Amniotic epithelial cell (primary cell): ENCODE measurements around the gene RNU7-1.

Experiments
- DNase-seq: peaks from one replicate; pipeline ENCODE4 v3.0.0-alpha.2; 2010; ENCODE audit warnings: low read depth

The RNU7-1 gene

DNA sequence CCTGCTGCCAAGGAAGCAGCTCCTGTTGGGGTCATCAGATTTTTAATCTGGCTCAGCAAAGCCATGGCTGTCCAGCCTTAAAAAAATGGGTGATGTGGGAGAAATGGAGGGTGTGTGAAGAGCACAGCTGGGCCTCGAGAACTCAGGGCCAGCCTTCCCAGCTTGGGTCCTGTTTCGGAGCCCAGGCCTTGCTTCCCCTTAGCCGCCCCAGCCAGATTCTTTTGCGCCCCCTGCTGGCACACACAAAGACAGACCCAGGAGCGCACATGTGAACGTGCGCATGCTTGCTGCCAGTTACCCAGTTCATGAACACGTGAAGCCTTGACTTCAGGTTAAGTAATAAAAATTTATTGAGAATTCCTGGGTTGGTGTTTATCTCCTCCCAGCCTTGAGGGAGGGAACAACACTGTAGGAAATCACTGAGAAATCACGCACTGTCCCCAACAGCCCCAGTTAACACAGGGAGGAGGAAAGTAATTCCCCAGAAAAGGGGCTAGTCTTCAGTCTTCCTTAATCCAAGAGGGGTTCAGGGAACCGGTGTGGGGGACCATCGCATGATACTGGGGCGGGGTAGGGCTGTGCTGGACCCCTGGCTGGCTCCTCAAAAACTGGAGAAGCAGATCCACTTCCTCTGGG is 21.5 kb downstream of the RNU7-1 start:
- peak; percentile 86 for DNase-seq

GRCh38 chr12:6965714-6966113 is 22.1 kb downstream of the RNU7-1 start:
- no peak for DNase-seq

DNA sequence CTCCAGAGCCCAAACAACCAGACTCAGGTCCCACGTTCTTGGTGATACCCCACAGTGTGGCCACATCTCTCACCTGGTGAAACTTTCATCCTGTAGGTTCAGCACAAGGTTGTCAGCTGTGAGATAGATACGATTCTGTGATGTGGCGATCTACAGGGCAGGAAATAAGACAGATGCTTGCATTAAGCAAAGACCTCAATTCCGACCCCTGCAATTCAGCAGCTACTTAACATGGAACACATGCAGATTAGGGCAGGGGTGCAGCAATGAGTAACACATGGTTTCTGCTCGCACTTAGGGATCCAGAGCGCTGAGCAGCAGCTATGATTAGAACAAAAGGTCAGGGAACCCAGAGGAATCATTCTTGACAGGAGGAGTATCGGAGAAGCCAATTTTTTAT is 22.7 kb downstream of the RNU7-1 start:
- DNase-seq: no peak

DNA sequence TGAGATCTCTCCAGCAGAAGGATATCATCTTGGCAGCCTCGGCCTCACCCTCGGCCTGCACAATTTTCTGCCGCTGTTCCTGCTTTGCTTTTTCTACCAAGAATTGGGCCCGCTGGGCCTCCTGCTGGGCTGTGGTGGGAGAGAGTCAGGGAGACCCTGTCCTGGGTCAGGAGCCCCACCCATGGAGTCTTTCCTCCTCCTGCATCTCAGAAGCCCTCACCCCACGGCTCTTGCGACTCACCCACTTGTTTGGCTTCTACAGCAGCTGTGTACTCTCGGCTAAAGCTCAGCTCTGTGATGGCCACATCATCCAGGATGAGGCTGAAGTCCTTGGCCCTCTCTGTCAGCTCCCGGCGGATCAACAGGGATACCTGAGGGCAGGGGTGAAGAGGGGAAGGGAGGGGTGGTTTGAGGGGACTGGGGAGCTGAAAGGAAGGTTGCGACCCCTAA is 24.1 kb downstream of the RNU7-1 start:
- DNase-seq: no peak

DNA sequence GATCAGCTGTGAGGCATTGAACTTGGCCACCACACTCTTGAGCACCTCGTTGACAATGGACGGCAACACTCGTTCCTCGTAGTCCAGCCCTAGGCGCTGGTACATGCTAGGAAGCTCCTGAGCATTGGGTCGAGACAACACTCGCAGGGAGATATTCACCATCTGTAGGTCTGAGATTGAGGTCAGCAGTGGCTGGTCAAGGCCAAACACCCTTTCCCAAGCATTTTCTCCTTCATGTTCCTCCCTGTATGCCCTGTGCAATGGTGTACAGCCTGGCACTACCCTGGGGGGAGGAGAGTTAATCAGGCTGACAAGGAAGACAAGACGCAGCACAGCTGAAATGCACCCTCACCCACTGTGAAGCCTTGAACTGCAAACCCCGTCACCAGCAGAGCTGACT is 24.8 kb downstream of the RNU7-1 start:
- no peak for DNase-seq

DNA sequence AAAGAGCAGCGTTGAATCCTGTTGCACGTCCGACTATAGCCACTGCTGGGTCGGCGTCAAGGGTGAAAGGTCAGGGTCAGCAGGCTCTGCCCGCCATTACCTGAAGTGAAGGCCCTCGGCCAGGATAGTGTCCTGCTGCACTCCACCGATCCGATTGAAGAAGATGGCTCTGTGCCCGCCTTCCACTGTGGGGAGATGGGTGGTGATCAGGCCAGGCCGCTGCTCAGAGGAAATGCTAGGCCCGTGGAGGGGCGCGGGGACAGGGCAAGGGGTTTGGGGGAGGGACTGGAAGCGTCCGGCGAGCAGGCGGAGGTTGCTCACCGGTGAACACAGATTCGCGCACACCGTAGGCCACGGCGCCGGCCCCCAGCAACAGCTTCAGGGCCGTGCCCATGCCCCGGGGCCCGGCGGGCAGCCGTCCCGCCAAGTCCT is 26.5 kb downstream of the RNU7-1 start:
- DNase-seq: no peak

- DNase-seq: no peak
These were observed 30.6 kb downstream of the RNU7-1 start for GRCh38 chr12:6974180-6974579.

GRCh38 chr12:6975297-6976032 is 31.8 kb downstream of the RNU7-1 start:
- DNase-seq: no peak

GRCh38 chr12:6977653-6978052 is 34.0 kb downstream of the RNU7-1 start:
- DNase-seq: no peak

DNA sequence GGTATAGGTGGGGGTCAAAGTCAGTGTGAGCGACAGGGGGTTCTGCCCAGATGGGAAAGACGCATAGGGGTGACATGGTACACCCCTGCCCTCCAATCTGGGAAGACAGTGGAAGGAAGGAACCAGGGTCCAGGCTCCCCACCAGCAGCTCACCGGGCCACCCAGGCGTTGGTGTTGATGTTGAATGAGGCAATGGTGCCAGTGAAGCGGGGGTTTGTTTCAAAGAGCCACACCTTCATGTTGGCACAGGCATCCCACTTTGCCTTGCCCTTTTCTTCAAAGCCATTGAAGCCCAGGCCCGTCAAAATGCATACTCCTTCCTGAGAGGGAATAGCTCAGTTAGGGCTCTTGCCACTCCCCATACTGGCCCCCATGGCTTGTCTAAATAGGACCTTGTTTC is 34.6 kb downstream of the RNU7-1 start:
- no peak for DNase-seq

- no peak for DNase-seq
These were observed 35.0 kb downstream of the RNU7-1 start for GRCh38 chr12:6978611-6979011.

DNA sequence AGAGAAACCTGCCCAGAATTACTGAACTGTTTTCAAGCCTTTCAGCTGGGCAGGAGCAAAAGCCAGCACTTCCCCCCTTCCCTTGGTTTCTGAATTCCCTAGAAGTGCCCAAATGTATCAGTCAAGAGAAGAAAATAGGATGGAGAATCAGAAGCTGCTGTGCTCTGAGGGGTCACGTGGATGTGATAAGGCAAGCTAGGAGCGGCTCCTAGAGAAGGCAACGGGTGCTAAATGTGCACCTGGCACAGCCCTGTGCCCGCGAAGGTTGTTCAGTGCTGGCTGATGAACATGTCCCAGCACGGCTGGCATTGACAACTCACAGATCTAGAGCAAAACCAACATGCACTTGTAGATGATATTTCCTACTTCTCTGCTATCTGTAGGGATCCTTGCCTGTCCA is 35.4 kb downstream of the RNU7-1 start:
- DNase-seq: no peak

- DNase-seq: no peak
These were observed 35.8 kb downstream of the RNU7-1 start for GRCh38 chr12:6979453-6979852.

GRCh38 chr12:6980075-6980474 is 36.5 kb downstream of the RNU7-1 start:
- DNase-seq: no peak

DNA sequence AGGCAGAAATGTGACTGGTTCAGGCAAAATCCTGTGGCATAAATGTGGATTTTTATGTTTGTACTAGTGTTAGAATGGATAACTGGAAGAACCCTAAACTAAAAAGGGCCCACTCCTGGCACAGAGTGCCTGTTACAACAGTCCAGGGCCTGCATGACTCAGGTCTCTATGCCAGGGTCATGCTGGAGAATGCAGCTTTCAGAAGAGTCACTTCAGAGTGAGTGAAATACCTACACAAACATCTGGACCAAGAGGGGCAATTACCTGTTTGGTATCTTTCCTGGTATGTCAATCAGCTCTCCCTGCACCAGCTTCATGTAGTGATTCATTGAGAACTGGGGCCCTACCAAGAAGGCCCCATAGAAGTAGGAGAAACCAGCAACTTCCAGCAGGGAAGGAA is 37.1 kb downstream of the RNU7-1 start:
- DNase-seq: no peak

DNA sequence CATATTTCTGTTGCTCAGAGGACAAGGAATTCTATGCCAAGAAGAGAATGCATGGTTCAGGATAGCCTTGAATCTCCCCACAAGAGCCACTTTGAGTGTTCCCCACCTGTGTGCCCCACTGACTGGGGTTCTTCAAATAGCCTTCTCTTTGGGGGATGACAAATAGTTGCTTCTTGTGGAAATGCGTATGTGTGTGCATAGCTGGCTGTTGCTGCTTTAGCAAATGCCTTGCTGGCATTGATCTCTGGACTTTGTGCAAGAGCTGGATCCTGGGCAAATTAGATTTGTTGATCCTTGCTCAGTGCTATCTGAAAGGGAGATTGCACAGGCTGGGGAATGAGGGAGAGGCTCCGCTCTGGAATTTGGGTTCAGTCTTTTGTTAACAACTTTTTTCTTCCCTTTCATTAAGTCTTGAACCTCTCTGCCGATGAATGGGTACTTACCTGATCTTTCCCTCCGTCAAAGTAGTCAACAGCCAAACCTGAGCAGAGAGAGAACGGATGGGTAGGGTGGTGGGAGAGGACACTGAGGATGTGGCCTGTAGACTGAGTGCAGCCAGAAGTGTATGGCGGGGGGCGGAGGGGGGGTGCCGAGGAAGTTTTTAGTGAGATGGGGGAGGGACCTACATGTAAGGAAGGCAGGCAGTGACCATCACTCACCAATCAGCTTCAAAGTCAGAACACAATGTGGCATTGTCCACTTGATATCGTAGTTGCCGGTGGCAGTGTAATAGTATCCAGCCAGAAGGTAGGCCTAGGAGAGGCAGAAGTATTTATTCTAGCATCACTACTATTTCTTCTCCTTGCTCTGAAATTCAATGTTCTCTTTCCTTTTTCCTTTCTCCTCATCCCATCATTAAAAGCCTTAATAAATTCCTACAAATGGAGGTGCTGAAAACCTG is 37.8 kb downstream of the RNU7-1 start:
- DNase-seq: no peak

DNA sequence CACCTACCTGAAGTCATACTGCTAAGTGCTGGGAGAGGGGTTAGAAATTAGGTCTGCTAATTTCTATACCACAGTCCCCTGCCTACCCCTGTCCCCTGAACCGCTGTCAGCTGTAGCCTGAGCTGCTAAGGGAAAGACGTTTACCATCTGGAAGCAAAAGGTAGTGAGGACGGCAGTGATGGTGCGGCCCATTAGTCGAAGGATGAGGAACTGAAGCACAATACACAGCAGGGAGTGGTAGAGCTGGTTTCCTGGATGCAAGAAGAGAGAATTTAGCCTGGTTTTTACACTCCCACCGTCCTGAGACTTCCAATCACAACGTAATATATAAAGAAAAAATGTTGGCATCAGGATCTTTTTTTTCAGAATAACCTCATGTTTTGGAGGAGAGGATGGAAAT is 38.9 kb downstream of the RNU7-1 start:
- no peak for DNase-seq

DNA sequence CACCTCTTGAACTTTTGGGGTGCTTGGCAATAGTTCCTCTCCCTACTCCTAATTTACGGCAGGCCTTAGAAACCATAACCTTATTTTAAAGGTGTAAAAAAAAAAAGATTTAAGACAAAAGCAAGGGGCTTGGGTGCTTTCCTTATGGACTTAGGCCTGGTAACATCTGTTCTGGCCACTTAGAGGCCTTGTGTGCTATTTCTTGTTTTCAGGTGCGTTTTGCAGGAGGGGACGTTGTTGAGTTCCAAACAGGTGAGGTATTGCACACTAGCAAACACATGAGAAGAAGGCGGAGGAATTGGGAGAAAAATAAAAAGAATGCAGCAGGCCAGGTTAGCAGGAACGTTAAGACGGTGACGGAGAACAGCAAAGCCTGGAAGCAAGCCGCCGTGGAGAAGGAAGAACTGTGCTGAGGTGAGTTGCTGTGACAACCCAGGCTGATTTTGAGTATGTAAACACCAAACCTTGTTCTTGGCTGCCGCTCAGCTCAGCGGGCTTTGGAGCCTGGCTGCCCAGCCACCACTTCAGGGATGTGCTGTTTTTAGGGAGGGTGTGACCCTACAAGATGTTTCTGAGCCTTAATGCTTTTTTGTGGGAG is 44.4 kb downstream of the RNU7-1 start:
- DNase-seq: no peak
